Adipose tissue (tissue), 3 donors: ENCODE measurements around the gene CXXC5. TPM values are rescaled to one million over a fixed set of nuclear protein-coding genes. Genes with fewer than 3 reads are reported as not detected.

ENCODE experiments used
- H3K27ac ChIP-seq: one replicate; pipeline ENCODE4 v1.5.1; 2013; ENCODE audit warnings: low read depth, low read length
- WGBS, 3 donors: extraction: QIAGEN DNeasy Blood & Tissue Kit; methylation state at CpG; one replicate each; pipeline ENCODE4 v1.1.7; 2013; 5-methylcytosine and 5-hydroxymethylcytosine counted together
- polyA plus RNA-seq, 3 donors: library from polyadenylated mRNA; stranded (reverse); fragments of 200-250 nt; gene quantifications; one replicate each; pipeline ENCODE4 v1.2.3, GENCODE V29; 2013
- donor health status: healthy with polysubstance abuse.
- donor health status: Bipolar disorder and iron deficiency.
- donor health status: healthy.

Gene CXXC5
- polyA plus RNA-seq, 3 donors, result 14.2 to 52.3 (median 39.0) TPM

- 48 to 86% (median 83%) methylated on average over 16 to 18 of the region's 18 CpGs for WGBS, 3 donors
- no peak overlapping the region for H3K27ac ChIP-seq
Measured at GRCh38 chr5:139686706-139687441, 38.7 kb downstream of the CXXC5 start.

DNA sequence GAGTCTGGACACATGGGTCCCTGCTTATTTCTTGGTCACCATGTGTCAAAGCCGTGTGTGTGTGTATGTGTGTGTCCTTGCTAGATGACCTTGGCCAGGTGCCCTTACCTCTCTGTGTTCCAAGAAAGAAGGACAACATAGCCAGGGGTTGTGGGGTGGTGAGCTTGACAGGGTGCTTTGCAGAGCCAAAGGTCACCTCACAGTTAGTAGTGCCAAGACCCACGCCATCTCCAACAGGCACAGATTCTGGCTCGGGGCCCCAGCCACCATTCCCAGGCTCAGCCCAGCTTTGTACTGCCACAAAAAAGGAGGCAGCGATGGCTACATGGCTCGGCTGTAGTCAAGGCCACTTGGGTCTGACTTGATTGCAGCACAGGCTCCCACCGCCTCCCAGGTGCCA, 39.5 kb downstream of the CXXC5 start:
- 30 to 86% (median 84%) methylated on average over 6 of the region's 6 CpGs for WGBS, 3 donors
- H3K27ac ChIP-seq, result no peak overlapping the region

DNA sequence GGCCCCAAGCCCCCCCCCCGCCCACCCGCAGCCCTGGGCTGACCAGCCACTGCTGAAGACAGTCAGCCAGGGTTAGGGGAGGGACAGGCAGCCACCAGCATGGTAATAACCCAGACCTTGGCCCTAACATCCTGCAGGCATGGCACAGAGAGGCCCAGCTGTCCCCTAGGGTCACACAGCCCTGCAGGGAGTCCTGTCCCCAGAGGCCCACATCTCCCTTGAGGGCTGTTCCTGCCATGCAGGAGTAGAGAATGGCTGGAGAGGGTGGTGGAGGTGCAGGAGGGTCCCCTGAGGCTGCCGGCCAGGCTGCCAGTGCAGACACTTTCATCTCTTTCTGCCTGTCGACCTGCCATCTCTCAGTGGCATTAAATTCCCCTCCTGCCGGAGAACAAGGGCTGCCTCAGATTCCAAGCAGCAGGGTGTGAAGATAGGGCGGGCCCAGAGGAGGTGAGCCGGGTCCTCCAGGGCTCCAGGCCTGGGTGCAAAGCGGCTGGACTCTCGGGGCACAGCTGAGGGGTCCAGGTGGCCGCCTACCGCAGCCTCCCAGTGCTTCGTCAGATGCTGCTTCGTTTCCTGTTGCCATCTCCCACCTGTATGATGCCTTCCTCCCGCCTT, 40.0 kb downstream of the CXXC5 start:
- WGBS, 3 donors, result 67 to 85% (median 84%) methylated on average over 14 of the region's 14 CpGs
- no peak overlapping the region for H3K27ac ChIP-seq

DNA sequence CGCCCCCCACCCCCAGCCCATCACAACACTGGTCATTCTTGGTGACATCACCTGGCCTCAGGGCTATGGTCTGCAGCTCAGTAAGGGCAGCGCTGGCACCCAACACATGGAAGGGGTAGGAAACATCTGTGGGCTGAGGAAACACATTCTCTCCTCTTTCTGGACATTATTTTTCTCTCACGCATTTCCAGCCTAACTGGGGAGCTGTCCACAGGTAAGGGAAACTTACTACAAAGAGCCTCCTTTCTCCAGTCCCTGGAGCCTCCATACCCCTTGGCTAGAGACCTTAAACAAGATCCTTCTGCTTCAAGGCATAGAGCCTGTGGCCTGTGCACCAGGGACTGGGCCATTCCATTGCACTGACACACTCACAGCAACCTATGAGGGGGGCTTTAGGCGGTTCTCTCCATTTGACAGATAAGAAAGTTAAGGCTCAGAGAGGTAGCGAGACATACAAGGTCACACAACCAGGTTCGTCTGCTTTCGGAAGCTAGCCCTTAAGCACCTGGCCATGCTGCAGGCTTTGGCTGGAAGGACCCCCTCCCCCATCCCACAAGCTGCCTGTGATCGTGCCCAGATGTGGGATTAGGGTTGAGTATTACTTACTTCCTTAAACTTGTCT, 40.7 kb downstream of the CXXC5 start:
- H3K27ac ChIP-seq, result no peak overlapping the region

DNA sequence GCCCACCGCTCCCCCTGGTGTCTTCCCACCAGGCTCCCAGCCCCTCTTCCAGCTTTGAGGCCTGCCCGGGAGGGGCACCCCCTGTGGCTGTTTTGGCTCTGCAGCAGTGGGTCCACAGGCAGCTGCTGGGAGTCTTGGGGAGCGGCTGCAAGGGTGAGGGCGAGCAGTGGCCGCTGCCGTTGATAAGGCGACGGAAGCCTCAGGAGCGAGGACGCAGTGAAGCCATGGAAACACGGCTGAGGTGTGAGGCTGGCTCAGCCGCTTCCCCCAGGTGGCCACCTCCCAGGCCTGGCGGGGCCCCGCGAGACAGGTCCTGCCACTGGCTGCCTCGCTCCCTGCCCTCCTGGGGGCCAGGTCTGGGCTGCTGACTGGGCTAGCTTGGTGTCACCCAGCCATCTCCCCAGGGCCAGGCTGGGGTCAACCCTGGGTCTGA, 41.5 kb downstream of the CXXC5 start:
- 25 to 46% (median 44%) methylated on average over 16 of the region's 16 CpGs for whole genome bisulfite sequencing, 3 donors
- H3K27ac ChIP-seq, result no peak overlapping the region

More for the DNA sequence above, 40.7 kb downstream of the CXXC5 start:
- WGBS, 3 donors, result 38 to 77% (median 68%) methylated on average over 8 of the region's 8 CpGs

GRCh38 chr5:139690064-139690802, 42.1 kb downstream of the CXXC5 start:
- WGBS, 3 donors, result 8 to 13% (median 10%) methylated on average over 13 to 16 of the region's 16 CpGs
- H3K27ac ChIP-seq, result no peak overlapping the region

DNA sequence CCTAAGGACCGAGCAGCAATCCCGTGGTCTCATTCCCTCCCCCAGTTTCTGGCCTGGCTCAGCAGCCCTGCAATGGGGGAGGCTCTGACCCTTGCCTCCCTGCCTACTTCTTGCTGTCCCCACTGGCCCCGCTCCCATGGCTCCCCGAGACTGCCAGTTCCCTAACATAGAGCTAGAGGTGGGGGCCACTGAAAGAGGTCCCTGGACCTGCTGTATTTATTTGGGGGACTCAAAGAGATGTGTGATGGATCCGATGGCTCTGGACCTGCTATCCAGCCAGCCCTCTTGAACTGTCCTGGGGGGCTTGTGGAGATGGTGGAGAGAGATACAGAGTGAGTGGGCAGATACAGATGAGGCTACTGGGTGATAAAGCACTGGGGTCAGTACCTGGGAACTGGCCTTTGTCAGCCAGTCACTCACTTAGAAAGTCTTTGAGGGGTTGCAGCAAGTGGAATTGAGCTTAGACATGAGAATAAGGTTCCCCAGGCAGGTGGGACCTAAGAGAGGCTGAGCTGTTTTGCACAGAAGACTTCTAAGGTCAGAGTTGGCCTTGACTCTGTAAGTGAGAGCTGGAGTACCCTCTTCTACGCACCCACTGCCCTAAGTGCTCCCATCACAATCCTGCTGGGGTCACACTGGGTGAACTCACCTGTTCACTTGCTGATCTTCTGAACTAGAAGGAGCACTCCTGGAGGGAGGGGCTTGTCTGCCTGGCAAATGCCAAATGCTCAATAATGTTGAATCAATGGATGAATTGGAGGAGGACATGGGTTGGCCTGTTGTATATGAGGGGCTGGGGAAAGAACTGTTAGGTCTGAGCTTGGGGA, 42.9 kb downstream of the CXXC5 start:
- 62 to 73% (median 67%) methylated on average over 6 of the region's 6 CpGs for WGBS, 3 donors
- no peak overlapping the region for H3K27ac ChIP-seq

DNA sequence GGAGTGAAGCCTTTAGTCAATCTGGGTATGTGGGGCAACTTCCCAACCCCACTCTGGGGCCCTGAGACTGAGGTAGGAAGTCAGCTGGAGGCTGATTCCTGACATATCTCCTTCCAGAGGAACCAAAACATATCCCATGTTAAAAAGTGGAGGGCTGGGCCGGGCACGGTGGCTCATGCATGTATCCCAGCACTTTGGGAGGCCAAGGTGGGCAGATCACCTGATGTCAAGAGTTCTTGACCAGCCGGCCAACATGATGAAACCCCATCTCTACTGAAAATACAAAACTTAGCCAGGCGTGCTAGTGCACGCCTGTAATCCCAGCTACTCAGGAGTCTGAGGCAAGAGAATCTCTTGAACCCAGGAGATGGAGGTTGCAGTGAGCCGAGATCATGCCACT, 44.0 kb downstream of the CXXC5 start:
- 92 to 95% (median 92%) methylated on average over 6 of the region's 6 CpGs for WGBS, 3 donors
- no peak overlapping the region for H3K27ac ChIP-seq

GRCh38 chr5:139692679-139693308, 44.6 kb downstream of the CXXC5 start:
- H3K27ac ChIP-seq, result no peak overlapping the region
- 62 to 67% (median 64%) methylated on average over 8 of the region's 8 CpGs for WGBS, 3 donors

- 85 to 98% (median 89%) methylated on average over 3 of the region's 3 CpGs for WGBS, 3 donors
- H3K27ac ChIP-seq, result no peak overlapping the region
Measured at GRCh38 chr5:139693676-139694364, 45.7 kb downstream of the CXXC5 start.

DNA sequence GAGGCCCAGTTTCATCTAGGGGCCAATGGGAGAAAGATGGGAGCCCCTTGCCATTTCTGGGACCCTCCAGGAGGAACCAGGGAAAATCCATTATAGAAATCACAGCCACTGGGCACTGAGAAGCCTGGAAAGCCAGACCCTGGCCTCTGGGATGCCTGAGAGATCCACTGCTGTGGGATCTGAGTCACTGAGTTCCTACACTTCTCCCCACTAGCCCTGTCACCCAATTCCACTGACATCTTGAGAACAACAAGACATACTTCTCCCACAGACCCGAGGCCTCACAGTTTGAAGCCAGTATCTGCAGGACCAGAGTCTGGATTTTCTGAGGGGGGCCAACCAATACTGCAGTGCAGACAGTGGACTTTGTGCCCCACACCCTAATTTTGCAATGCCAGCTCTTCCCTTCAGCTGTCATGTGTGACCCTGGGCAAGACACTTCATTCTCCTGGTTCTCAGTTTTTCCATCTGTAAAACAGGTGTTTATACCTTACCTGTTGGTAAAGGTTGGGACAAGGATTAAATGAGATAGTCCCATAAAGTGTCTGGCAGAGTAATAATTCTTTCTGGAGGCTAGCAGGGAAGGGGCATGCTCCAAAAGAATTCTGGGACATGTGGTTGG, 46.5 kb downstream of the CXXC5 start:
- 62 to 85% (median 79%) methylated on average over 1 of the region's 1 CpG for WGBS, 3 donors
- H3K27ac ChIP-seq, result no peak overlapping the region

DNA sequence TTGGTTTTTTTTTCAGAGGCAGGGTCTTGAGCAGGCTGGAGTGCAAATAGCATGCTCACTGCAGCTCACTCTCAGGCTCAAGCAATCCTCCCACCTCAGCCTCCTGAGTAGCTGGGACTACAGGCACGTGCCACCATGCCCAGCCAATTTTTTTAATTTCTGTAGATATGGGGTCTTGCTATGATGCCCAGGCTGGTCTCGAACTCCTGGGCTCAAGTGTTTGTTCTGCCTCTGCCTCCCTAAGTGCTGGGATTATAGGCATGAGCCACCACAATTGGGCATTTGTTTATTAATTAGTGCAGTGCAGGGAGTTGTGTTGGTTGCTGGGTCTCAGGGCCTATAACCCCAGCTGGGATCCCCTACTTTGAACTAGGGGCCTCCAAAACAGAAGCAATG, 47.0 kb downstream of the CXXC5 start:
- no peak overlapping the region for H3K27ac ChIP-seq
- WGBS, 3 donors, result 89 to 92% (median 91%) methylated on average over 2 of the region's 2 CpGs

DNA sequence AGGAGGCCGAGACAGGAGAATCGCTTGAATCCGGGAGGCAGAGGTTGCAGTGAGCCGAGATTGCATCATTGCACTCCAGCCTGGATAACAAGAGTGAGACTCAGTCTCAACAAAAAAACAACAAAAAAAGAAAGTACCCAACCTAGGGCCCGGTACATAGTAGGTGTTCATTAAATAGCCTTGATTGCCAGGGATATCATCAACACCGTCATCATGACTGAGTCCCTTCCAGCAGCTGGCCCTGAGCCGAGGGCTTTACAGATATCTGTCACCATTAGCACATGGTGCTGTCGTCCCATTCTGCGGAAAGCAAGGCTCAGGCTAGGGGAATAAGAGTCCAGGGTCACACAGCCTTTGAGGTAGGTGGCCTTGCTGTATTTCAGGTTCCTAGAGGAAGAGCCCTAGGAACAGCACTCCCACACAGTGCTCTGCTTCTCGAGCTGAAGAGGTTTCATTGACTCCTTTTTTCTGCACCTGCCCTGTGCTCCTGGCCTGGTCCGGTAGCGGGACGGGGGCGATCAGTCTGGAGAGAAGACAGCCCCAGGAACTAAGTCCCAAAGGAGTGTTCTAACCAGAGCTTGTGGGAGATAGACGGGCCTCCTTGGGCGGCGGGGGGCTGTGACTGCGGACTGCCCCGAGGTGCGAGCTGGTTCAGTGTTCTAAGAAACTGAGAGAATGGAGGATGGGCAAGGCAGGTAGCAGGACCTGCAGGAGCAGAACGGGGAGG, 48.2 kb downstream of the CXXC5 start:
- H3K27ac ChIP-seq, result peak overlapping the region; percentile 65
- 40 to 57% (median 54%) methylated on average over 21 of the region's 21 CpGs for WGBS, 3 donors

- WGBS, 3 donors, result 1 to 3% (median 1%) methylated on average over 43 to 55 of the region's 55 CpGs
- H3K27ac ChIP-seq, result peak overlapping the region; percentile 88
Measured at GRCh38 chr5:139696894-139697658, 48.9 kb downstream of the CXXC5 start.

DNA sequence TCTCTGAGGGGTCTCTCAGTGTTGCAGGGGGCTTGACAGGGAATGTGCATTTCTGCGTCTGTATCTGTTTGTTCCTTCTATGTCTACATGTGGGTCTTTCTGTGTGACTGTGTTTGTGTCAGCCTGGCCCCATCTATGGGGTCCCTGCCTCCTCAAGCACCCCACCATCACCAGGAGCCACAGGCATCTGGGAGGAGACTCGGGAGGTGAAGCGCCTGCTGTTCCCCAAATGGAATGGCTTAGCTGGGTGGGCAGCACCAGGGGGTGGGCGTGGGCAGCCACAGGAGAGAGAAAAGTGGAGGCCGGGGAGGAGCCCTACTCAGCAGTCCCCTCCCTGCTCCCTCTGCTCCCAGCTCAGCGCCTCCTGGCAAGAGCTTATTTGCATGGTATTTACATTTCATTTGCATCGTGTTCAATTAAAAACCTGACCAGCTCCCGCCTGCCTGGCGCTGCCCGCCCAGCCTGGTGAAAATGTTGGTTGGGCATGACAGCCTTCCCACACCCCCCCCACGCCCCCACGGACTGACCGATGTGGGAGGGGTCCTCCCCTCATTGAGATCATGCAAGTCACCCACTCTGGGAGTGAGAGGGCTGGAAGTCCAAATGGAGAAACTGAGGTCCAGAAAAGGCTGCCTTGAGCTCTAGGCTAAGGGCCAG, 50.5 kb downstream of the CXXC5 start:
- 25 to 34% (median 25%) methylated on average over 13 of the region's 13 CpGs for WGBS, 3 donors
- H3K27ac ChIP-seq, result no peak overlapping the region
